Measurements from ENCODE around the gene SCARB1.

SCARB1 gene

GRCh38 chr12:124783087-124783486 is 80.6 kb downstream of the SCARB1 start:
- H3K27ac ChIP-seq = no peak overlapping the region
- no peak for TF ChIP-seq CTCF (IDR thresholded peaks at IDR 0.05)
- no peak for TF ChIP-seq ZFX (IDR thresholded peaks at IDR 0.05; ENCODE audit: borderline replicate concordance)

GRCh38 chr12:124782132-124782531 is 81.5 kb downstream of the SCARB1 start:
- no peak for TF ChIP-seq ZFX (IDR thresholded peaks at IDR 0.05; ENCODE audit: borderline replicate concordance)
- no peak for TF ChIP-seq CTCF (IDR thresholded peaks at IDR 0.05)
- H3K27ac ChIP-seq = no peak overlapping the region

- TF ChIP-seq CTCF (IDR thresholded peaks at IDR 0.05) = no peak
- no peak for TF ChIP-seq ZFX (IDR thresholded peaks at IDR 0.05; ENCODE audit: borderline replicate concordance)
- H3K27ac ChIP-seq = no peak overlapping the region
Observed at GRCh38 chr12:124780752-124781685, 82.6 kb downstream of the SCARB1 start.

- no peak for TF ChIP-seq ZFX (IDR thresholded peaks at IDR 0.05; ENCODE audit: borderline replicate concordance)
- TF ChIP-seq CTCF (IDR thresholded peaks at IDR 0.05) = no peak
- no peak overlapping the region for H3K27ac ChIP-seq
Observed at GRCh38 chr12:124780336-124780735, 83.3 kb downstream of the SCARB1 start.

- TF ChIP-seq CTCF (IDR thresholded peaks at IDR 0.05) = no peak
- TF ChIP-seq ZFX (IDR thresholded peaks at IDR 0.05; ENCODE audit: borderline replicate concordance) = no peak
- H3K27ac ChIP-seq = no peak overlapping the region
Observed at GRCh38 chr12:124779161-124780141, 84.2 kb downstream of the SCARB1 start.

- H3K27ac ChIP-seq = no peak overlapping the region
- TF ChIP-seq ZFX (IDR thresholded peaks at IDR 0.05; ENCODE audit: borderline replicate concordance) (no peak), CTCF (IDR thresholded peaks at IDR 0.05) (no peak)
Observed at GRCh38 chr12:124778411-124778810, 85.3 kb downstream of the SCARB1 start.

Data from 22Rv1 (cell line).